SK-N-SH treated with all-trans-retinoic acid at 6 μM for 48 hours (cell line): Measurements from ENCODE around the gene DNAAF1.

Source experiments
- ATAC-seq: fragments of 200-7000 bp; cut with Tn5 transposase; 3 replicates; pipeline ENCODE4 v1.9.1; 2020; ENCODE audit warnings: mild to moderate bottlenecking, moderate library complexity
- ARNTL ChIP-seq: fragments of 450-650 bp; formaldehyde crosslinking; IDR thresholded peaks from 2 replicates; pipeline ENCODE4 v1.5.0; 2020; ENCODE audit warnings: low read depth, mild to moderate bottlenecking, moderate library complexity, borderline replicate concordance
- BACH2 ChIP-seq: fragments of 250-450 bp; sonication (Bioruptor Pico); IDR thresholded peaks from 2 replicates; pipeline ENCODE4 v1.9.0; 2021; ENCODE audit warnings: mild to moderate bottlenecking, borderline replicate concordance
- CSDC2 ChIP-seq: fragments of 250-450 bp; sonication (Bioruptor Pico); IDR thresholded peaks from 2 replicates; pipeline ENCODE4 v1.5.0; 2020; ENCODE audit warnings: mild to moderate bottlenecking, moderate library complexity
- ESRRG ChIP-seq: fragments of 250-450 bp; sonication (Bioruptor Pico); IDR thresholded peaks from 2 replicates; pipeline ENCODE4 v1.6.1; 2021; ENCODE audit warnings: mild to moderate bottlenecking
- GLIS3 ChIP-seq: fragments of 250-450 bp; sonication (Bioruptor Pico); IDR thresholded peaks from 2 replicates; pipeline ENCODE4 v1.5.0; 2020; ENCODE audit warnings: mild to moderate bottlenecking, moderate library complexity
- ISL1 ChIP-seq: fragments of 250-450 bp; sonication (Bioruptor Pico); IDR thresholded peaks from 2 replicates; pipeline ENCODE4 v2.1.2; 2022; ENCODE audit warnings: mild to moderate bottlenecking, moderate library complexity
- OSR1 ChIP-seq: fragments of 250-450 bp; sonication (Bioruptor Pico); IDR thresholded peaks from 2 replicates; pipeline ENCODE4 v1.8.0; 2022; ENCODE audit warnings: moderate library complexity, mild to moderate bottlenecking, inconsistent platforms
- PPARA ChIP-seq: fragments of 250-450 bp; sonication (Bioruptor Pico); IDR thresholded peaks from 2 replicates; pipeline ENCODE4 v1.5.0; 2020; ENCODE audit warnings: mild to moderate bottlenecking, borderline replicate concordance
- RARB ChIP-seq: fragments of 250-450 bp; sonication (Bioruptor Pico); IDR thresholded peaks from 2 replicates; pipeline ENCODE4 v1.8.0; 2021; ENCODE audit warnings: mild to moderate bottlenecking, moderate library complexity
- SNAI2 ChIP-seq: fragments of 250-450 bp; sonication (Bioruptor Pico); IDR thresholded peaks from 2 replicates; pipeline ENCODE4 v1.5.0; 2020; ENCODE audit warnings: mild to moderate bottlenecking, moderate library complexity
- TOX ChIP-seq: fragments of 250-450 bp; sonication (Bioruptor Pico); IDR thresholded peaks from 2 replicates; pipeline ENCODE4 v1.8.0; 2021; ENCODE audit warnings: mild to moderate bottlenecking, moderate library complexity, borderline replicate concordance
- ZC3H10 ChIP-seq: fragments of 250-450 bp; sonication (Bioruptor Pico); IDR thresholded peaks from 2 replicates; pipeline ENCODE4 v1.5.1; 2021; ENCODE audit warnings: mild to moderate bottlenecking, moderate library complexity
- ZFP3 ChIP-seq: fragments of 250-450 bp; sonication (Bioruptor Pico); IDR thresholded peaks from 2 replicates; pipeline ENCODE4 v1.5.0; 2020; ENCODE audit warnings: mild to moderate bottlenecking, moderate library complexity
- ZNF565 ChIP-seq: fragments of 450-650 bp; formaldehyde crosslinking; conservative IDR thresholded peaks from 2 replicates; pipeline ENCODE4 v1.5.0; 2020; ENCODE audit warnings: low read depth, mild to moderate bottlenecking, moderate library complexity
- ZNF70 ChIP-seq: fragments of 450-650 bp; formaldehyde crosslinking; IDR thresholded peaks from 2 replicates; pipeline ENCODE4 v1.5.0; 2020; ENCODE audit warnings: mild to moderate bottlenecking, moderate library complexity
- ZNF8 ChIP-seq: fragments of 450-650 bp; formaldehyde crosslinking; IDR thresholded peaks from 2 replicates; pipeline ENCODE4 v1.5.0; 2020; ENCODE audit warnings: mild to moderate bottlenecking, moderate library complexity
- TF ChIP-seq, protein P1 (sequence below): fragments of 250-450 bp; sonication (Bioruptor Pico); IDR thresholded peaks from 2 replicates; pipeline ENCODE4 v1.5.0; 2020; ENCODE audit warnings: mild to moderate bottlenecking, moderate library complexity
- TF ChIP-seq, protein P2 (sequence below): fragments of 250-450 bp; sonication (Bioruptor Pico); IDR thresholded peaks from 2 replicates; pipeline ENCODE4 v1.5.1; 2021; ENCODE audit warnings: mild to moderate bottlenecking, moderate library complexity
- TF ChIP-seq, protein P3 (sequence below): fragments of 250-450 bp; sonication (Bioruptor Pico); IDR thresholded peaks from 2 replicates; pipeline ENCODE4 v1.8.0; 2021; ENCODE audit warnings: low read depth, mild to moderate bottlenecking, moderate library complexity, borderline replicate concordance
- TF ChIP-seq, protein P4 (sequence below): fragments of 250-450 bp; sonication (Bioruptor Pico); IDR thresholded peaks from 2 replicates; pipeline ENCODE4 v1.5.1; 2020; ENCODE audit warnings: low read depth, mild to moderate bottlenecking, moderate library complexity

Gene DNAAF1

DNA sequence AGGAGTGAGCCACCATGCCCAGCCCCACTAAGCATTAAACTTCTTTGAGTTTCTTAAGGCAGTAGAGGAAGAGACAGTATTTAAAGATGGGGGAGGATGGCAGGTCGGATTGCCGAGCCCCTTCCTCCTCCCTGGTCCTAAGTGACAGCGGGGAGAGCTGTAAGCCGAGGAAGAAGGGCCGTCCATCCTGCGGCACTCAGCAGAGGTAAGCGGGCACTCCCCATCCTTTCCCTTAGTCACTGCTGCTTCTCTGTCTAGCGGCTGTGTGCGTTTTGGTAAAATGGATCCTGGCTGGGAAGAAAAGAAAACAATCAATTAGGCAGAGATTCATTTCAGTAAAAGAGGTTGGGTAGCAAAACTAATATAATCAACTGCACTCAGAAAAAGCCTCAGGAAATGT is 13.9 kb downstream of the DNAAF1 start:
- ATAC-seq = peak; percentile 83
- no peak for TF ChIP-seq OSR1 (CRISPR knock-in tag)
- TF ChIP-seq ESRRG = no peak
- TF ChIP-seq GLIS3 = no peak
- no peak for TF ChIP-seq SNAI2 (CRISPR knock-in tag)
- TF ChIP-seq ZC3H10 = no peak
- no peak for TF ChIP-seq ISL1 (CRISPR knock-in tag)
- no peak for TF ChIP-seq ZNF565 (CRISPR knock-in tag)
- no peak for TF ChIP-seq CSDC2 (CRISPR knock-in tag)
- TF ChIP-seq, protein P1, sequence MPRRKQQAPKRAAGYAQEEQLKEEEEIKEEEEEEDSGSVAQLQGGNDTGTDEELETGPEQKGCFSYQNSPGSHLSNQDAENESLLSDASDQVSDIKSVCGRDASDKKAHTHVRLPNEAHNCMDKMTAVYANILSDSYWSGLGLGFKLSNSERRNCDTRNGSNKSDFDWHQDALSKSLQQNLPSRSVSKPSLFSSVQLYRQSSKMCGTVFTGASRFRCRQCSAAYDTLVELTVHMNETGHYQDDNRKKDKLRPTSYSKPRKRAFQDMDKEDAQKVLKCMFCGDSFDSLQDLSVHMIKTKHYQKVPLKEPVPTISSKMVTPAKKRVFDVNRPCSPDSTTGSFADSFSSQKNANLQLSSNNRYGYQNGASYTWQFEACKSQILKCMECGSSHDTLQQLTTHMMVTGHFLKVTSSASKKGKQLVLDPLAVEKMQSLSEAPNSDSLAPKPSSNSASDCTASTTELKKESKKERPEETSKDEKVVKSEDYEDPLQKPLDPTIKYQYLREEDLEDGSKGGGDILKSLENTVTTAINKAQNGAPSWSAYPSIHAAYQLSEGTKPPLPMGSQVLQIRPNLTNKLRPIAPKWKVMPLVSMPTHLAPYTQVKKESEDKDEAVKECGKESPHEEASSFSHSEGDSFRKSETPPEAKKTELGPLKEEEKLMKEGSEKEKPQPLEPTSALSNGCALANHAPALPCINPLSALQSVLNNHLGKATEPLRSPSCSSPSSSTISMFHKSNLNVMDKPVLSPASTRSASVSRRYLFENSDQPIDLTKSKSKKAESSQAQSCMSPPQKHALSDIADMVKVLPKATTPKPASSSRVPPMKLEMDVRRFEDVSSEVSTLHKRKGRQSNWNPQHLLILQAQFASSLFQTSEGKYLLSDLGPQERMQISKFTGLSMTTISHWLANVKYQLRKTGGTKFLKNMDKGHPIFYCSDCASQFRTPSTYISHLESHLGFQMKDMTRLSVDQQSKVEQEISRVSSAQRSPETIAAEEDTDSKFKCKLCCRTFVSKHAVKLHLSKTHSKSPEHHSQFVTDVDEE (CRISPR knock-in tag) = no peak
- TF ChIP-seq BACH2 (CRISPR knock-in tag) = no peak

DNA sequence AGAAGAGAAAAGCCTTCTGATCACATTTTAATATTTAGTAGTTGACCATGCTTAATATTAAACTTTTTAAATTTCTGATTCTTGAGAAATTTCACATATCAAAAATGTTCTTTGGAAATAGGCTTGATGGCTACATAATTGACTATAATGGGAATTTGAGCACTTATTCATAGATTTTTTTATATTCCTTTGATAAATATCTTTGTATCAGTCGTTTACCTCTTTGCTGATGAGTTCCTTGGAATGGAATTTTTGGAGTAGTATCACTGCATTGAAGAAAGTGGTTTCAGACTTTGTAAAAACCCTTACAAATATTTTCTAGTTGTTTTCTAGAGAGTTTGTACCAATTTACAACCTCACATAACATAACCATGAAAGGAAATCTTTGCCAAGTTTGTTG is 14.7 kb downstream of the DNAAF1 start:
- ATAC-seq = no peak

DNA sequence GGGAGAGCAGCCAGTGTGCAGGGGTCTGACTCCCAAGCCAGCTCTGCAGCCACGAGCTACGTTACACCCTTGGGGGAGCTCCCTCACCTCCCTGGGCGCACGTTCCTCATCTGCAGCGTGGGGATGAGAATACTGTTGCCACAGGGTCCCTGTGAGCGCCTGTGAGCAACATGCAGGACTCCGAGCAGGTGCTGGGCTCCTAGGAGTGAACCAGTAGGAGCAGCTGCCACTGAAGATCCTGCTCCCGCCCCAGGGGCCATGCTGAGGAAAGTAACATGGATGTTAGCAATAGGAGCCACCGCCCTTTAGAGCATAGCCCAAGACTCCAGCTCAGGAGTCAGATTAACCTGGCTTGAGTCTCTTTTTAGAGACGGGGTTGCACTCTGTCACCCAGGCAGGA is 15.9 kb downstream of the DNAAF1 start:
- ATAC-seq = no peak
- TF ChIP-seq ARNTL (CRISPR knock-in tag) (no peak), OSR1 (CRISPR knock-in tag) (no peak), ZNF70 (no peak), ZC3H10 (no peak), RARB (CRISPR knock-in tag) (no peak), ZNF8 (CRISPR knock-in tag) (no peak), GLIS3 (no peak), PPARA (no peak), ZFP3 (CRISPR knock-in tag) (no peak), TOX (CRISPR knock-in tag) (no peak)
- TF ChIP-seq, protein P2, sequence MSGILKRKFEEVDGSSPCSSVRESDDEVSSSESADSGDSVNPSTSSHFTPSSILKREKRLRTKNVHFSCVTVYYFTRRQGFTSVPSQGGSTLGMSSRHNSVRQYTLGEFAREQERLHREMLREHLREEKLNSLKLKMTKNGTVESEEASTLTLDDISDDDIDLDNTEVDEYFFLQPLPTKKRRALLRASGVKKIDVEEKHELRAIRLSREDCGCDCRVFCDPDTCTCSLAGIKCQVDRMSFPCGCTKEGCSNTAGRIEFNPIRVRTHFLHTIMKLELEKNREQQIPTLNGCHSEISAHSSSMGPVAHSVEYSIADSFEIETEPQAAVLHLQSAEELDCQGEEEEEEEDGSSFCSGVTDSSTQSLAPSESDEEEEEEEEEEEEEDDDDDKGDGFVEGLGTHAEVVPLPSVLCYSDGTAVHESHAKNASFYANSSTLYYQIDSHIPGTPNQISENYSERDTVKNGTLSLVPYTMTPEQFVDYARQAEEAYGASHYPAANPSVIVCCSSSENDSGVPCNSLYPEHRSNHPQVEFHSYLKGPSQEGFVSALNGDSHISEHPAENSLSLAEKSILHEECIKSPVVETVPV (CRISPR knock-in tag) = no peak
- TF ChIP-seq, protein P3, sequence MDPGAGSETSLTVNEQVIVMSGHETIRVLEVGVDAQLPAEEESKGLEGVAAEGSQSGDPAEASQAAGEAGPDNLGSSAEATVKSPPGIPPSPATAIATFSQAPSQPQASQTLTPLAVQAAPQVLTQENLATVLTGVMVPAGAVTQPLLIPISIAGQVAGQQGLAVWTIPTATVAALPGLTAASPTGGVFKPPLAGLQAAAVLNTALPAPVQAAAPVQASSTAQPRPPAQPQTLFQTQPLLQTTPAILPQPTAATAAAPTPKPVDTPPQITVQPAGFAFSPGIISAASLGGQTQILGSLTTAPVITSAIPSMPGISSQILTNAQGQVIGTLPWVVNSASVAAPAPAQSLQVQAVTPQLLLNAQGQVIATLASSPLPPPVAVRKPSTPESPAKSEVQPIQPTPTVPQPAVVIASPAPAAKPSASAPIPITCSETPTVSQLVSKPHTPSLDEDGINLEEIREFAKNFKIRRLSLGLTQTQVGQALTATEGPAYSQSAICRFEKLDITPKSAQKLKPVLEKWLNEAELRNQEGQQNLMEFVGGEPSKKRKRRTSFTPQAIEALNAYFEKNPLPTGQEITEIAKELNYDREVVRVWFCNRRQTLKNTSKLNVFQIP (CRISPR knock-in tag) = no peak
- TF ChIP-seq, protein P4, sequence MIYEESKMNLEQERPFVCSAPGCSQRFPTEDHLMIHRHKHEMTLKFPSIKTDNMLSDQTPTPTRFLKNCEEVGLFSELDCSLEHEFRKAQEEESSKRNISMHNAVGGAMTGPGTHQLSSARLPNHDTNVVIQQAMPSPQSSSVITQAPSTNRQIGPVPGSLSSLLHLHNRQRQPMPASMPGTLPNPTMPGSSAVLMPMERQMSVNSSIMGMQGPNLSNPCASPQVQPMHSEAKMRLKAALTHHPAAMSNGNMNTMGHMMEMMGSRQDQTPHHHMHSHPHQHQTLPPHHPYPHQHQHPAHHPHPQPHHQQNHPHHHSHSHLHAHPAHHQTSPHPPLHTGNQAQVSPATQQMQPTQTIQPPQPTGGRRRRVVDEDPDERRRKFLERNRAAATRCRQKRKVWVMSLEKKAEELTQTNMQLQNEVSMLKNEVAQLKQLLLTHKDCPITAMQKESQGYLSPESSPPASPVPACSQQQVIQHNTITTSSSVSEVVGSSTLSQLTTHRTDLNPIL (CRISPR knock-in tag) = no peak

More for the DNA sequence above, 14.7 kb downstream of the DNAAF1 start:
- TF ChIP-seq, protein P2 (CRISPR knock-in tag) = no peak
- TF ChIP-seq, protein P3 (CRISPR knock-in tag) = no peak
- TF ChIP-seq, protein P1 (CRISPR knock-in tag) = no peak
- TF ChIP-seq GLIS3 (no peak), RARB (CRISPR knock-in tag) (no peak), SNAI2 (CRISPR knock-in tag) (no peak), OSR1 (CRISPR knock-in tag) (no peak), ZNF8 (CRISPR knock-in tag) (no peak), ISL1 (CRISPR knock-in tag) (no peak), TOX (CRISPR knock-in tag) (no peak), ZFP3 (CRISPR knock-in tag) (no peak), ZNF70 (no peak), CSDC2 (CRISPR knock-in tag) (no peak)
